GM19240 (cell line): ENCODE data around the gene CLMN.

Experiments used
- DNase-seq: peaks from one replicate; pipeline ENCODE4 v3.0.0; 2011; ENCODE audit warnings: low spot score; ENCODE audit not compliant: insufficient read length

CLMN gene

GRCh38 chr14:95304342-95304741 lies 15.4 kb downstream of the CLMN start:
- no peak for DNase-seq

- no peak for DNase-seq
These were observed 16.2 kb downstream of the CLMN start for GRCh38 chr14:95303552-95303951.

- DNase-seq = no peak
These were observed 16.8 kb downstream of the CLMN start for GRCh38 chr14:95302667-95303506.

GRCh38 chr14:95301527-95302187 lies 18.1 kb downstream of the CLMN start:
- no peak for DNase-seq

- DNase-seq = no peak
These were observed 18.8 kb downstream of the CLMN start for GRCh38 chr14:95300697-95301526.

GRCh38 chr14:95300002-95300696 lies 19.6 kb downstream of the CLMN start:
- no peak for DNase-seq

GRCh38 chr14:95299271-95299670 lies 20.4 kb downstream of the CLMN start:
- DNase-seq = no peak

- DNase-seq = no peak
These were observed 21.9 kb downstream of the CLMN start for GRCh38 chr14:95297832-95298231.

GRCh38 chr14:95296966-95297365 lies 22.7 kb downstream of the CLMN start:
- DNase-seq = no peak

- DNase-seq = no peak
These were observed 23.9 kb downstream of the CLMN start for GRCh38 chr14:95295600-95296376.

GRCh38 chr14:95294834-95295599 lies 24.7 kb downstream of the CLMN start:
- DNase-seq = no peak

- DNase-seq = no peak
These were observed 25.4 kb downstream of the CLMN start for GRCh38 chr14:95294320-95294719.

- DNase-seq = no peak
These were observed 26.3 kb downstream of the CLMN start for GRCh38 chr14:95293449-95293848.

- DNase-seq = no peak
These were observed 26.9 kb downstream of the CLMN start for GRCh38 chr14:95292660-95293425.

GRCh38 chr14:95291859-95292542 lies 27.7 kb downstream of the CLMN start:
- no peak for DNase-seq

- DNase-seq = no peak
These were observed 28.8 kb downstream of the CLMN start for GRCh38 chr14:95290871-95291431.

GRCh38 chr14:95290021-95290420 lies 29.7 kb downstream of the CLMN start:
- no peak for DNase-seq

GRCh38 chr14:95289323-95290010 lies 30.2 kb downstream of the CLMN start:
- DNase-seq = no peak
